GM12801 (cell line): ENCODE data around the gene LOXL4.

Experiments
- TF ChIP-seq, protein P1 (sequence below): IDR thresholded peaks from one replicate; pipeline ENCODE4 v1.5.1; 2011; ENCODE audit warnings: control low read depth; ENCODE audit not compliant: insufficient read length; ENCODE audit errors: extremely low read depth

Gene LOXL4

GRCh38 chr10:98310701-98311100 lies 42.7 kb upstream of the LOXL4 start:
- TF ChIP-seq, protein P1, sequence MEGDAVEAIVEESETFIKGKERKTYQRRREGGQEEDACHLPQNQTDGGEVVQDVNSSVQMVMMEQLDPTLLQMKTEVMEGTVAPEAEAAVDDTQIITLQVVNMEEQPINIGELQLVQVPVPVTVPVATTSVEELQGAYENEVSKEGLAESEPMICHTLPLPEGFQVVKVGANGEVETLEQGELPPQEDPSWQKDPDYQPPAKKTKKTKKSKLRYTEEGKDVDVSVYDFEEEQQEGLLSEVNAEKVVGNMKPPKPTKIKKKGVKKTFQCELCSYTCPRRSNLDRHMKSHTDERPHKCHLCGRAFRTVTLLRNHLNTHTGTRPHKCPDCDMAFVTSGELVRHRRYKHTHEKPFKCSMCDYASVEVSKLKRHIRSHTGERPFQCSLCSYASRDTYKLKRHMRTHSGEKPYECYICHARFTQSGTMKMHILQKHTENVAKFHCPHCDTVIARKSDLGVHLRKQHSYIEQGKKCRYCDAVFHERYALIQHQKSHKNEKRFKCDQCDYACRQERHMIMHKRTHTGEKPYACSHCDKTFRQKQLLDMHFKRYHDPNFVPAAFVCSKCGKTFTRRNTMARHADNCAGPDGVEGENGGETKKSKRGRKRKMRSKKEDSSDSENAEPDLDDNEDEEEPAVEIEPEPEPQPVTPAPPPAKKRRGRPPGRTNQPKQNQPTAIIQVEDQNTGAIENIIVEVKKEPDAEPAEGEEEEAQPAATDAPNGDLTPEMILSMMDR = no peak

DNA sequence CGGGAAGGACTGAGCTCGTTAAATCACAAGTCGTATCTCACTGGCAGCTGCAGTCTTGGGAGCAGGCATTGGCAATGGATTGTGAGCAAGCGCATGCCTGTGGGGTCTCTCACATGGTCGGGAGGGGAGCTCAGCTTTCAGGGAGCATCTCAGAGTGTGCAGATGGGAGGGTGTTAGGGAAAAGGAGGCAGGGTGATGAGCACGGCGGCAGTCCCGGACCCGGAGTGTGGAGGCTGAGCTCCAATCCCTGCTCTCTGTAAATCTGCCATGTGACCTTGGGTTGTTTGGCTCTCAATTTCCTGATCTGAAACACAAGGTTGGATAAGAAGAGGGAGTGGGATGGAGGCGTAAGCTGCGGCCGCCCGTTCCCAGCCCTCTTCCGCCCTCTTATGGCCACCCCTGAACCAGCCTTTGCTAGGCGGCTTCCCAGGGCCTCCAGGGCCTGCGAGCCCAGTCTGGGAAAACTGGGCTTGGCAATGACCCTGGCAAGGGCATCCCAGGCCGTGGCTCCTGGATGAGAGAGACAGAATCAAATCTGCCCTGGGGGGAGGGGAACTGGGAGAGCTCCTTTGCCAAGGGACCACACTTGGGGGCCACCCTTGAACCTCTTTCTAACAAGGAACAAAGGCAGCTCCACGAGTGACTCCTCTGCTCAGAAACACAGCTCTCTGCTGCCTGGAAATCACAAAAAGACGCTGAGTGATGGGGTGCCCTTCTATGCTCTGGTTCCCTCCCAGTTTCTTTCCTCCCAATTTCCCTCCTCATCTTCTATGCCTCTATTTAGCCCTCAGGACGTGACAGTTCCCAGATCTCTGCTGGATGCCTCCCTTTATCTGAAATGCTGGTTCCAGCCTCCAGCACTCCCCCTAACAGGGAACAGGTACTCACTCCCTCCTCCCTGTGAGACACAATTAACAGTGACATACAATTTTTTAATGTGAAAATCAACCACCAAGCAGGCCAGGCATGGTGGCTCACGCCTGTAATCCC lies 41.7 kb upstream of the LOXL4 start:
- TF ChIP-seq, protein P1 = no peak

DNA sequence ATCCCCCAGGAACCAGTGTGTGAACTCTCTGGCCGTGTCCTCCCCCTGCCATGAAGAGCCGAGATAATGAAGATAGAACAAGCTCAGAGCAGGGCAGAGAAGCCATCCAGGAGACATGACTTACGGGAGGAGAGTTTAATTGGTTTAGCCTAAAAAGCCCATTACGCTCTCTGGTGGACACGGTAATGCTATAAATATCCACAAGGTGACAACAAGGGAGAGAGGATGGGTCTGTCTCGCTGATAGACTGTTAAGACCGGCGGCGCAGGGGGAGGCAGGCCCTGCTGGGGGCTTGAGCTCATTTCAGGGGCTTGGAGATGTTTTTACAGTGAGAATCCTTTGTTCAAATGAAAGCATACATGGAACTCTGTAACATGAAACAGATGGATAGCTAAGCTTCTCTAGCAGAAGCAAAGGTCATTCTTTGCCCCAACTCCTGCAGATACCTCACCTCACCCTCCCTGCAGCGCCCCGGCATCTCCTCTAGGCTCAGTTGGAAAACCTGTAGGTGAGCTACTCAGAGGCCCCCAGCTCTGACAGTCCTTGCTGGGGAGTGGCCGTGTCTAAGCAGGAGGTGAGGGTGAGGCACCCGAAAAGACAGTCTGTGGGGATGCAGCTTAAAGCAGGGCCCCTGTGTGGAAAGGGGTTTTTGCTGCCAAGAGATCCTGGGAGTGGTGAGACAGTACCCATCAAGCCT lies 40.8 kb upstream of the LOXL4 start:
- TF ChIP-seq, protein P1 = no peak

DNA sequence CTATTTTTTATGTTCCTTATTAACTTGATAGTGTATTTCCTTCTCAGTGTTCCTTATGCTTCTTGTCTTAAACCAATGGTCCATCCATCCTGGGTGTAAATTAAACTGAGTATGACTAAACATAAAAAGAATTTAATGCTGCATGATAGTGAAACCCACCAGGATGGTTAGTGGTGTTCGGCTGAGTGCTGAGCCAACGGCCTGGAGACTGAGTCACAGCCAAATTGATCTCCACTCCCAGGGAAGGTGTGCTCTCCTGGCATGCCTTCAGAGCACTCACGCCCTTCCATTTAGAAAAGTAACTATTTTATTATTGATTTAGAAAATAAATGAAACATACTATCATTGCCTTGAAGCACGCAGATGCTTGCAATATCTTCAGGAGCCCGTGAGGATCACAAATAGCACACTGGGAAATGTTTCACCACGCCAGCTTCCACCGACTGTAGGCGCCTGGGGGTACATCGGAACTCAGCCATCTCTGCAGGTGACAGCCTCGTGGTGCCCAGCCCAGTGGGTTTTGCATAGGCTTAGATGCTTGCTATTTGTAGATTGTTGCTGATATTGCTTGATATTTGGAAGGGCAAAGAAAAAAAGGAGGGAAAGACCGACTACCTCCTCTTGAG lies 40.0 kb upstream of the LOXL4 start:
- TF ChIP-seq, protein P1 = no peak

DNA sequence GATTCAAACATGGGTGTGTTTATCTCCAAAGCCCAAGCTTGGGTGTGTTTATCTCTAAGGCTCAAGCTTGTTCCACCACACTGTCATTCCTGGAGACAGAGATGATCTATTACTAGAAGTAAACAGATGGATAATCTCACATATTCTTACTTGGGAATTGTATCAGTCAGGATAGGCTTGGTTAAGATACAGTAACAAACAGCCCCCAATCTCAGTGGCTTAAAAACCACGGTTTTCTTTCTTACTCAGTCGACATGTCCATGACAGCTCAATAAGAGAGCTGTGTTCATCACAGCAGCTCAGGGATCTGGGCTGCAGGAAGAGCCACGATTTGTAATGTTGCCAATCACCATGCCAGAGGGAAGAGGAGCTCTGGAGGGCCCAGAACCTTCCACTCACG lies 38.5 kb upstream of the LOXL4 start:
- TF ChIP-seq, protein P1 = no peak

- TF ChIP-seq, protein P1 = no peak
Measured at GRCh38 chr10:98303569-98303968, 35.6 kb upstream of the LOXL4 start.

DNA sequence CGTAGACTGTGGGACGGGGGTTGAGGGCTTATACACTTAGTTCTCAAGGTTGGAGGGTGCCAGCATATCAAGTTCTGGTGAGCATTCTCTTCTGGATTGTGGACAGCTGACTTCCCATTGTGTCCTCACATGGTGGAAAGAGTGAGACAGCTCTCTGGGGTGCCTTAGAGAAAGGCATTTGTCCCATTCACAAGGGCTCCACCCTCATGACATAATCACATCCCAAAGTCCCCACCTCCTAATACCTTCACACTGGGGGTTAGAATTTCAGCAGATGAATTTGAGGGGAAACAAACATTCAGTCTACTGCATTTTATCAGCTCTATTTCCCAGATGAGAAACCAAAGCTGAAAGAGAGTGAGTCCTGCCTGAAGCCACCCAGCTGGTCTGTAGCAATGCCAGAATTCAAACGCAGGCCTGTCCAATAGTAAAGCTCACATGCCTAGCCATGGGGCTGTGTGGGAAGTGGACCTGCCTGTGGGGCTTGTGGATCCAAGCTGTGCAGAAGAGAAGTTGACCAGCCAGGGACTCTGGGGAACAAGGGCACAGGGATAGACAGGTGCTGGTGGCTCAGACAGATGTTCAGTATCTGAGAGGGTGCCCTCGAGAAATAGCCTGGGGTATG lies 34.9 kb upstream of the LOXL4 start:
- TF ChIP-seq, protein P1 = no peak
